IPS DF 6.9 (cell line): ENCODE results near the gene CRB1.
A peak's percentile ranks its signal among the peaks of the same experiment; 100 is the strongest.

Experiments
- DNase-seq: peaks from one replicate; pipeline ENCODE4 v3.0.0-alpha.2; 2013; ENCODE audit warnings: low read depth, low spot score
- H3K27ac ChIP-seq: one replicate; pipeline ENCODE4 v1.5.1; 2013; ENCODE audit warnings: low read length, control low read depth
- H3K27me3 ChIP-seq: 2 replicates; pipeline ENCODE4 v1.6.1; 2013; ENCODE audit warnings: mild to moderate bottlenecking, low read length; ENCODE audit not compliant: control insufficient read depth, insufficient read depth
- H3K36me3 ChIP-seq: 2 replicates; pipeline ENCODE4 v1.6.1; 2013; ENCODE audit warnings: low read length; ENCODE audit not compliant: control insufficient read depth, insufficient read depth
- H3K4me1 ChIP-seq: 2 replicates; pipeline ENCODE4 v1.6.1; 2013; ENCODE audit warnings: low read length; ENCODE audit not compliant: control insufficient read depth, insufficient read depth
- H3K4me3 ChIP-seq: 2 replicates; pipeline ENCODE4 v1.5.1; 2013; ENCODE audit warnings: mild to moderate bottlenecking, low read length
- H3K9me3 ChIP-seq: 2 replicates; pipeline ENCODE4 v1.6.1; 2013; ENCODE audit warnings: low read length, inconsistent platforms; ENCODE audit not compliant: control insufficient read depth, insufficient read depth
- WGBS: extraction: QIAGEN DNeasy Blood & Tissue Kit; methylation state at CpG from one replicate; pipeline ENCODE4 v1.1.7; 2013; ENCODE audit warnings: mixed read lengths, missing lambda C conversion rate; ENCODE audit not compliant: insufficient read length, insufficient coverage; 5-methylcytosine and 5-hydroxymethylcytosine counted together

Gene CRB1

DNA sequence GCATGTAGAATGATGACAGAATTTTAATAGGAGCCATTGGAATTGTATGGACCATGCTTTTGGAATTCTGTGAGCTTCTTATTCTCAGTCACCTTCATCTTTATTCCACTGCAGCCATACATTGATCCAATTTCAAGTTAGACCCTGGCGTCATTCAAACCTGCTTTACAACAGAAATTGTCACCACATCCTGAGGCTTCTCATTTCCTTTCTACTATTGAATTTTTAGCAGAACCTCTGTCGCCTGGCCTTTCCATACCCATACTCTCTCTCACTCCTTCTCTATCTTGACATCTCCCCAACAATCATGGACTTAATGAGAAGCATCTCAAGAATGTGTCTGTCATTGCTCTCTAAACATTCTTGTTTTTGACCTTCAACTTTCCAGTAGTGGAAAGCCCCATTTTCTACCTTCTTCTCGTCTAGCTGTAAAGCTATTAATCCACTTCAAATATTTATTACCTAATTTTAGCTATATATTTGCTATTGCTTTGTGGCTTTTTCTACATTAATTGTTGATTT, 74.1 kb downstream of the CRB1 start:
- Histone ChIP-seq H3K9me3 (no peaks in the 10 kb centered on the region), H3K27ac (no peak overlapping the region), H3K4me3 (no peak overlapping the region), H3K4me1 (no peaks in the 10 kb centered on the region), H3K36me3 (no peaks in the 10 kb centered on the region), H3K27me3 (no peaks in the 10 kb centered on the region)
- no CpG with 5 or more reads among the region's 3 CpGs for WGBS
- no peak for DNase-seq

DNA sequence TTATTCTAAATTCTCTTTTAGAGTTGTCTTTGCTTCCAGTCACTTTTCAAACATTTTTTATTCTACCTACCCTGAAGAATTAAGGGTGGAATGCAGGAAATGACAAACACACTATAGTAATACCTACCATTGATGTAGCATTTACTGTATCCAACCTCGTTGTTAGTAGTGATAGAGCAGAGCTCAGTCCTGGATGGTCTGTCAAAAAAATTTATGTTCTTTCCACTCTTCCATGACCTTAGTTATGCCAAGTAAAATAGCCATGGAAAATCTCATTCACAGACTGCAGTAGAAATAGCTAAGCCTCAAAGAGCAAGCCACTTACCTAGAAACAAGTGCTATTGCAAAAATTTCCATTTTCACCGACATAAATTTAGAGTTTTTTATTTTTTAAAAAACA, 74.6 kb downstream of the CRB1 start:
- no peak overlapping the region for H3K27ac ChIP-seq
- no peak for DNase-seq
- no peaks in the 10 kb centered on the region for H3K9me3 ChIP-seq
- H3K36me3 ChIP-seq = no peaks in the 10 kb centered on the region
- no peak overlapping the region for H3K4me3 ChIP-seq
- H3K4me1 ChIP-seq = no peaks in the 10 kb centered on the region
- WGBS = no CpG with 5 or more reads among the region's 2 CpGs
- H3K27me3 ChIP-seq = no peaks in the 10 kb centered on the region

DNA sequence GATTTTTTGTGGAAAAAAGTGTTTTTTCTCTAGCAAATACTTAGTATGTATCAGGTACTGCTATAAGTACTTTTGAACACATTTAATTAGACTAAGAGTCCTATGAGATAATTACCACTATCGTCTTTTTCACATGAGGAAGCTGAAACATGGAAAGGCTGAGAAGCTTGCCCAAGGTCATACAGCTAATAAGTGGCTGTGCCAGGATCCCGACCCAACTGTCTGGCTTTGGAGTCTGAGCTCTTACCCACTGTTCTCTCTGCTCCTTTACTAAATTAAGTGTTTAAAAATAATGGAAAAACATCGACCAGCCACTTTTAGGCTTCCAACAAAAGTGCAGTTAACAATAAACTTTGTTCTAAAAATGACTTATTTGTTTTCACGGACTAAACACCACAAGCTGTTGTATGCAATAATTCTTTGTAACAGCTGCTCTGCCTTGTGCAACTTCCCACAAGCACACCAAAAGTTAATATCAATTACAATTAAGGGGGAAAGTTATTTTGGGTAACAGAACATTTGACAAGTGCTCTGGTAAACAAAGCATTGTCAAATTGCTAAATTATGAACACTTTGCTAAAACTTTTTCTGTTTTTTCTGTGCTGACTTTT, 75.7 kb downstream of the CRB1 start:
- no peaks in the 10 kb centered on the region for H3K36me3 ChIP-seq
- WGBS = no CpG with 5 or more reads among the region's 4 CpGs
- H3K4me1 ChIP-seq = no peaks in the 10 kb centered on the region
- no peak overlapping the region for H3K4me3 ChIP-seq
- H3K27me3 ChIP-seq = no peaks in the 10 kb centered on the region
- H3K27ac ChIP-seq = no peak overlapping the region
- H3K9me3 ChIP-seq = no peaks in the 10 kb centered on the region
- no peak for DNase-seq

DNA sequence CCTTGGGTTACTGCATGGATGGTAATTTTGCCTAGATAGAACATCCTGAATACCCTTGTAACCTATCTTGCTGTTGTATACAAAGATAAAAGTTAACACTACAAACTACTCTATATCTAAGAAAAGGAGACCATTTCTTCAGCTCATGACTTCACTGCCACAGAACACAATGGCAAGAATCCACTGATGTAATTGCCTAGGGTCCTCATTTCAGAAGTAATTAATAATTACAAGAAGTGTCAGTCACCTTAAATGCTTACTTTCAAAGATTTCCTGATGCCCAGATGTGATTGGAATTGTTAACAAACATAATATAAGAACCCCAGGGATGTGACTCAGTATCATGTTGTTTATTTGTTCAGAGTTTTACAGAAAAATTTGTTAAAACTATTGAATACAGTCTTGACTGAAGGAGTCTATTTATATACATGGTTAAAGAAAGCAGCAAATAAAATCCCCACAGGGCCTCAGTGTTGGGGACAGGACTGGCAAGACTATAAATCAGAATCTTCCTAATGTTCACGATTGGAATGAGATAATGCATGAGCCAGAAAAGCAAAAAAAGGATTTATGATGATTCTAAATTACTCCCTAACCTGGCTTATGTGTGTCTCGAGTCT, 83.9 kb downstream of the CRB1 start:
- no peak overlapping the region for H3K27ac ChIP-seq
- DNase-seq = no peak
- WGBS = no CpG with 5 or more reads among the region's 2 CpGs
- no peaks in the 10 kb centered on the region for H3K27me3 ChIP-seq
- H3K4me1 ChIP-seq = no peaks in the 10 kb centered on the region
- H3K4me3 ChIP-seq = no peak overlapping the region
- H3K36me3 ChIP-seq = no peaks in the 10 kb centered on the region
- H3K9me3 ChIP-seq = no peaks in the 10 kb centered on the region

DNA sequence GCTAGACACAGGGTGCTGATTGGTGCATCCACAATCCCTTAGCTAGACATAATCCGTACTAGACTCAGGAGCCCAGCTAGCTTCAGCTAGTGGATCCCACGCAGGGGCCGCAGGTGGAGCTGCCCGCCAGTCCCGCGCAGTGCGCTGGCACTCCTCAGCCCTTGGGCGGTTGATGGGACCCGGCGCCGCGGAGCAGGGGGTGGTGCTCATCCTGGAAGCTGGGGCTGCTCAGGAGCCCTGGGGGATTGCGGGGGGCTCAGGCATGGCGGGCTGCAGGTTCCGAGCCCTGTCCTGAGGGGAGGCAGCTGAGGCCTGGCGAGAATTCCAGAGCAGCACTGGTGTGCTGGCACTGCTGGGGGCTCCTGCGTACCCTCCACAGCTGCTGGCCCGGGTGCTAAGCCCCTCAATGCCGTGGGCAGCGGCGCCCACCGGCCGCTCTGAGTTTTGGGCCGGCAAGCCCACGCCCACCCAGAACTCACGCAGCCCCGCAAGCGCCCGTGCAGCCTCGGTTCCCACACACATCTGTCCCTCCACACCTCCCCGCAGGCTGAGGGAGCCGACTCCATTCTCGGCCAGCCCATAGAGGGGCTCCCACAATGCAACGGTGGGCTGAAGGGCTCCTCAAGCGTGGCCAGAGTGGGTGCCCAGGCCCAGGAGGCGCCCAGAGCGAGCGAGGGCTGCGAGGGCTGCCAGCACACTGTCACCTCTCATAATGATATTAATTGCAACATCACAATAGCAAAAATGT, 87.4 kb downstream of the CRB1 start:
- Histone ChIP-seq H3K4me1 (no peaks in the 10 kb centered on the region), H3K4me3 (no peak overlapping the region), H3K36me3 (no peaks in the 10 kb centered on the region), H3K9me3 (no peaks in the 10 kb centered on the region), H3K27ac (no peak overlapping the region), H3K27me3 (no peaks in the 10 kb centered on the region)
- DNase-seq = no peak
- no CpG with 5 or more reads among the region's 39 CpGs for WGBS

DNA sequence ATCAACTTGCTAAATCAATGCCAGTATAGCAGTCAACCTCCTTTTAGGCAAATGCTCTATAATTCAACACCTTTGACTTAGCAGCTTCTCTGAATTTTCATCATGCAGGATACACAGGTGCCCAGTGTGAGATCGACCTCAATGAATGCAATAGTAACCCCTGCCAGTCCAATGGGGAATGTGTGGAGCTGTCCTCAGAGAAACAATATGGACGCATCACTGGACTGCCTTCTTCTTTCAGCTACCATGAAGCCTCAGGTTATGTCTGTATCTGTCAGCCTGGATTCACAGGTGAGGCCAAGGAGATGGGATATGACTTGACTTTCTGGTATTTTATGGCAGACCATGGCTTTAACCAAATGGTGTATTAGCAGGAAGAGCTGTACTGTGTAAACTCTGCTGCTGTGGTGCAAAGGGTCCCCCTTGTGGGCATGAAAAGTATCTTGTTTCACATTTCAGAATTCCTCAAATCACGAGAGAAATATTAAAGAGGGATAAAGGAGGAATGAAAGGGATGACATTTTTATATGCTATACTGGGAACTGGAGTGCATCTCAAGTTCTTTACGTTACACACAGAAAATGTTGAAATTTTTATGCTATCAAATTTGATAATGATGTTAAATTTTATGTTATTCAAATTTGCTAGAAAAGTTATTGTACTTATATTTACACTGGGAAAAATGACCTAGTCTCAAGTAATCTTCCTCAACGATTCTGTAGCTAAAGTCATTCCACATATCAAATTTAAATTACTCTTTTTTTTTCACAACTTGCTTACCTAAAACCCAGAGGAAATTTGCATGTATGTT, 88.9 kb downstream of the CRB1 start:
- Histone ChIP-seq H3K4me1 (no peaks in the 10 kb centered on the region), H3K36me3 (no peaks in the 10 kb centered on the region), H3K9me3 (no peaks in the 10 kb centered on the region), H3K4me3 (no peak overlapping the region), H3K27me3 (no peaks in the 10 kb centered on the region), H3K27ac (no peak overlapping the region)
- no CpG with 5 or more reads among the region's 5 CpGs for WGBS
- peak; percentile 27 for DNase-seq

DNA sequence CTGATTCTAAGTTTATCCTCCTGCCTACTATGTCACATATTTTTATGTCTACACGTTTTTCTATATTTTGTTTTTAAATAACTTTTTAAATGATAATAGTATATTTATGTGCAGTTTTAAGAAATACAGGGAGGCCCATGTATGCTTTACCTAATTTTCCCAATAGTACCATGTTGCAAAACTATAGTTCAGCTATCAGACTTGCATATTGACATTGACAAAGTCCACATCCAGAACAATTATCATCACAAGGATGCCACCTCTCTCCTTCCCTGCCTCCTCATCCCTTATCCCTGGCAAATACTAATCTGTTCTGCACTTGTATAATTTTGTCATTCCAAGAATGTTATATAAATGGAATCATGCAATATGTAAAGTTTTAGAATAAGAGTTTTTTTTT, 90.9 kb downstream of the CRB1 start:
- H3K9me3 ChIP-seq = no peaks in the 10 kb centered on the region
- WGBS = no CpG with 5 or more reads among the region's 1 CpG
- H3K36me3 ChIP-seq = no peaks in the 10 kb centered on the region

DNA sequence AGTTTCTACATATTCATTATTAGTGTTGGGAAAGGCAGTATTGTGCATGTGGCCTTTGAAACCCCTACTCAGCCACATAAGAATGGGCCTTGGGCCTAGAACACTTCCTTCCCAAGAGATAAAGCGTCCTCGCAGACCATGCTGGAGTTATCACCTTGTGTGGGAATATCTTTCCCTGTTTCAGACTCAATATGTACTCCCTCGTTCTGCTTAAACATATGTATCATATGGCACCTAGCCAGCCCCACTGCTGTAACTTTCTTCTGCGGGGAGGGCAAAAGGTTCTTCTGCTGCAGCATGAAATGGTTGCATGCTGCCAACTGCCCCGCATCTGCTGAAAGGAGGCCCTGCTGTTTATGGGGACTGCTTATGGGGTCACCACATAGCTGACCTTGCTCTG, 92.0 kb downstream of the CRB1 start:
- no CpG with 5 or more reads among the region's 5 CpGs for WGBS
- Histone ChIP-seq H3K4me3 (no peak overlapping the region), H3K9me3 (no peaks in the 10 kb centered on the region), H3K27ac (no peak overlapping the region), H3K36me3 (no peaks in the 10 kb centered on the region), H3K4me1 (no peaks in the 10 kb centered on the region), H3K27me3 (no peaks in the 10 kb centered on the region)
- DNase-seq = no peak

More for the DNA sequence above, 90.9 kb downstream of the CRB1 start:
- H3K27me3 ChIP-seq = no peaks in the 10 kb centered on the region
- DNase-seq = no peak
- H3K4me1 ChIP-seq = no peaks in the 10 kb centered on the region
- no peak overlapping the region for H3K4me3 ChIP-seq
- no peak overlapping the region for H3K27ac ChIP-seq

DNA sequence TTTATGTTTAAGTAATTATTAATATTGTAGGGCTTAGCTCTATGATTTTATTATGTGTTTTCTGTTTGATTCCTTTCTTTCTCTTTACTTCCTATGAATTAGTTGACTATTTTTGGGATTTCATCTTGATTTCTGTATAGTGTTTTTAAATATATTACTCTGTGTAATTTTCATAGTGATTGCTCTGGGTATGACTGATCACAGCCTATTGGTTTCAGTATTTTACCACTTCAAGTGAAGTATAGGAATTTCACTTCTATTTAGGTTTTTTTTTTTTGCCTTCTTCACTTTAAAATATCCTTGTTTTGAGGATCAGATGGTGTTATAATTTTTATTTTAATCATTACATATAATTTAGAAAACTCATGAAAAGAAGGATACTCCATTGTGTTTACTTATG, 94.8 kb downstream of the CRB1 start:
- Histone ChIP-seq H3K27me3 (no peaks in the 10 kb centered on the region), H3K27ac (no peak overlapping the region), H3K9me3 (no peaks in the 10 kb centered on the region), H3K4me3 (no peak overlapping the region), H3K4me1 (no peaks in the 10 kb centered on the region), H3K36me3 (no peaks in the 10 kb centered on the region)
- DNase-seq = no peak

DNA sequence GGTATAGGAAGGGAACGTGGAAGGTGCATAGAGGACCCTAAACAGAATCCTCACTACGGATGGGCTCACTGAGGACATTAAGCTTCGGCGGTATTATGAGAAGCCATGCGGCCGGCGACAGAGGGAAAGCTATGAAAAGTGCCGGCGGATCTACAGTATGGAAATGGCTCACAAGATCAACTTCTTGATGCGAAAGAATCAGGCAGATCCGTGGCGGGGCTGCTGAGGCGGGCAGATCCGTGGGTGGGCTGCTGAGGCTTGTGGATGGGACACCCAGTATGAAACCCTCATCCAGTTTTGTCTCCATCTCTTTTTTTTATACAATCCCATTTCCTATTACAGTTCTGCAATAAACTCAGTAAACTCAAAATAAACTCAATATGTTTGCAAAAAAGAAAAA, 95.8 kb downstream of the CRB1 start:
- H3K36me3 ChIP-seq = no peaks in the 10 kb centered on the region
- H3K4me1 ChIP-seq = no peaks in the 10 kb centered on the region
- no CpG with 5 or more reads among the region's 14 CpGs for WGBS

More for the DNA sequence above, 95.8 kb downstream of the CRB1 start:
- H3K4me3 ChIP-seq = no peak overlapping the region
- DNase-seq = no peak
- no peaks in the 10 kb centered on the region for H3K9me3 ChIP-seq
- no peaks in the 10 kb centered on the region for H3K27me3 ChIP-seq
- no peak overlapping the region for H3K27ac ChIP-seq
